ENCODE results near the gene ACER1.
A peak's percentile ranks its signal among the peaks of the same experiment; 100 is the strongest.

GRCh38 chr19:6340493-6341201 lies 7.2 kb upstream of the ACER1 start:
- TF ChIP-seq CTCF (conservative IDR thresholded peaks at IDR 0.05; ENCODE audit: low read depth in 2 of 2) (peak; percentile 32; a peak in 2 of 4 replicates), POLR2AphosphoS5 (IDR thresholded peaks at IDR 0.05; ENCODE audit: low read depth) (no peak), EZH2 (IDR thresholded peaks at IDR 0.05; ENCODE audit: low read depth, unreplicated experiment) (no peak), NANOG (IDR thresholded peaks at IDR 0.05; ENCODE audit: borderline replicate concordance) (no peak), REST (IDR thresholded peaks at IDR 0.05; ENCODE audit: unreplicated experiment) (no peak), EZH2phosphoT487 (IDR thresholded peaks at IDR 0.05; ENCODE audit: unreplicated experiment) (no peak), ETS1 (IDR thresholded peaks at IDR 0.05) (no peak), ZNF331 (CRISPR knock-in tag; IDR thresholded peaks at IDR 0.05; ENCODE audit: low read depth) (no peak), CREB1 (CRISPR knock-in tag; IDR thresholded peaks at IDR 0.05; ENCODE audit: low read depth) (no peak), JUNB (IDR thresholded peaks at IDR 0.05; ENCODE audit: unreplicated experiment) (no peak), STAT1 (IDR thresholded peaks at IDR 0.05; ENCODE audit: unreplicated experiment) (no peak)
